ENCODE data around the gene PTBP2. TPM values are rescaled to one million over a fixed set of nuclear protein-coding genes. Genes with fewer than 3 reads are reported as not detected.
A peak's percentile ranks its signal among the peaks of the same experiment; 100 is the strongest.

The PTBP2 gene
- total and polyA plus RNA-seq, 2 donors from 2014 or later: 10.5 to 32.8 TPM

GRCh38 chr1:96840396-96840795 is 118.8 kb downstream of the PTBP2 start:
- no peak for TF ChIP-seq CTCF (IDR thresholded peaks at IDR 0.05; ENCODE audit: borderline replicate concordance, extremely low read depth, insufficient read depth)
- FAIRE-seq (no peak), DNase-seq (no peak)
- no peaks in the 10 kb centered on the region for H3K4me1 ChIP-seq (ENCODE audit: control insufficient read depth in 2 of 3, insufficient read depth in 2 of 3, low read depth in 1 of 3, low read length in 3 of 3)
- intact Hi-C loops (cut with DNase I): no loop called here
- H3K27me3 ChIP-seq (ENCODE audit: control insufficient read depth, insufficient read depth, low read length): no peaks in the 10 kb centered on the region
- H3K9me3 ChIP-seq (ENCODE audit: control insufficient read depth in 2 of 3, insufficient read depth in 1 of 3, low read length in 3 of 3): no peaks in the 10 kb centered on the region
- no peak overlapping the region for H3K4me3 ChIP-seq (ENCODE audit: low read length in 3 of 3)
- no peaks in the 10 kb centered on the region for H3K36me3 ChIP-seq (ENCODE audit: control insufficient read depth in 2 of 3, insufficient read depth in 3 of 3, low read length in 3 of 3)
- H3K27ac ChIP-seq (ENCODE audit: low read depth in 2 of 2, low read length in 2 of 2): no peak overlapping the region
- H3K9ac ChIP-seq (ENCODE audit: low read length in 3 of 3): no peak overlapping the region

- no peaks in the 10 kb centered on the region for H3K4me1 ChIP-seq (ENCODE audit: control insufficient read depth in 2 of 3, insufficient read depth in 2 of 3, low read depth in 1 of 3, low read length in 3 of 3)
- DNase-seq (no peak), FAIRE-seq (no peak)
- no peaks in the 10 kb centered on the region for H3K9me3 ChIP-seq (ENCODE audit: control insufficient read depth in 2 of 3, insufficient read depth in 1 of 3, low read length in 3 of 3)
- H3K4me3 ChIP-seq (ENCODE audit: low read length in 3 of 3): no peak overlapping the region
- intact Hi-C loops (cut with DNase I): no loop called here
- no peaks in the 10 kb centered on the region for H3K27me3 ChIP-seq (ENCODE audit: control insufficient read depth, insufficient read depth, low read length)
- peak; percentile 16 for TF ChIP-seq CTCF (IDR thresholded peaks at IDR 0.05; ENCODE audit: borderline replicate concordance, extremely low read depth, insufficient read depth)
- H3K9ac ChIP-seq (ENCODE audit: low read length in 3 of 3): no peak overlapping the region
- no peak overlapping the region for H3K27ac ChIP-seq (ENCODE audit: low read depth in 2 of 2, low read length in 2 of 2)
- H3K36me3 ChIP-seq (ENCODE audit: control insufficient read depth in 2 of 3, insufficient read depth in 3 of 3, low read length in 3 of 3): no peaks in the 10 kb centered on the region
Observed at GRCh38 chr1:96842215-96842614, 120.6 kb downstream of the PTBP2 start.

GRCh38 chr1:96843196-96843595 is 121.6 kb downstream of the PTBP2 start:
- Histone ChIP-seq H3K4me1 (ENCODE audit: control insufficient read depth in 2 of 3, insufficient read depth in 2 of 3, low read depth in 1 of 3, low read length in 3 of 3) (no peaks in the 10 kb centered on the region), H3K9me3 (ENCODE audit: control insufficient read depth in 2 of 3, insufficient read depth in 1 of 3, low read length in 3 of 3) (no peaks in the 10 kb centered on the region), H3K4me3 (ENCODE audit: low read length in 3 of 3) (no peak overlapping the region), H3K27me3 (ENCODE audit: control insufficient read depth, insufficient read depth, low read length) (no peaks in the 10 kb centered on the region), H3K9ac (ENCODE audit: low read length in 3 of 3) (no peak overlapping the region), H3K36me3 (ENCODE audit: control insufficient read depth in 2 of 3, insufficient read depth in 3 of 3, low read length in 3 of 3) (no peaks in the 10 kb centered on the region), H3K27ac (ENCODE audit: low read depth in 2 of 2, low read length in 2 of 2) (no peak overlapping the region)
- no peak for TF ChIP-seq CTCF (IDR thresholded peaks at IDR 0.05; ENCODE audit: borderline replicate concordance, extremely low read depth, insufficient read depth)
- no peak for FAIRE-seq
- no peak for DNase-seq
- intact Hi-C loops (cut with DNase I): no loop called here

- no peaks in the 10 kb centered on the region for H3K9me3 ChIP-seq (ENCODE audit: control insufficient read depth in 2 of 3, insufficient read depth in 1 of 3, low read length in 3 of 3)
- H3K27me3 ChIP-seq (ENCODE audit: control insufficient read depth, insufficient read depth, low read length): no peaks in the 10 kb centered on the region
- H3K4me3 ChIP-seq (ENCODE audit: low read length in 3 of 3): no peak overlapping the region
- no peak overlapping the region for H3K9ac ChIP-seq (ENCODE audit: low read length in 3 of 3)
- TF ChIP-seq CTCF (IDR thresholded peaks at IDR 0.05; ENCODE audit: borderline replicate concordance, extremely low read depth, insufficient read depth): no peak
- intact Hi-C loops (cut with DNase I): no loop called here
- DNase-seq (no peak), FAIRE-seq (no peak)
- H3K4me1 ChIP-seq (ENCODE audit: control insufficient read depth in 2 of 3, insufficient read depth in 2 of 3, low read depth in 1 of 3, low read length in 3 of 3): no peaks in the 10 kb centered on the region
- no peak overlapping the region for H3K27ac ChIP-seq (ENCODE audit: low read depth in 2 of 2, low read length in 2 of 2)
- no peaks in the 10 kb centered on the region for H3K36me3 ChIP-seq (ENCODE audit: control insufficient read depth in 2 of 3, insufficient read depth in 3 of 3, low read length in 3 of 3)
Observed at GRCh38 chr1:96843601-96844000, 122.0 kb downstream of the PTBP2 start.

Data from kidney (tissue), 14 donors.